Astrocyte of the spinal cord (primary cell): Measurements from ENCODE around the gene RPS18.

Experiments used
- DNase-seq: peaks from one replicate; pipeline ENCODE4 v3.0.0; 2011; ENCODE audit warnings: low read depth, low spot score
- H3K4me3 ChIP-seq: 2 replicates; pipeline ENCODE4 v1.5.1; 2011; ENCODE audit warnings: low read depth, mild to moderate bottlenecking, low read length, moderate library complexity
- in situ Hi-C: cut with HindIII; loops from 2 replicates; pipeline ENCODE4 v1.10.0; 2017; ENCODE audit warnings: low sequenced_read_pairs
- TF ChIP-seq, protein P1 (sequence below): IDR thresholded peaks from 2 replicates; pipeline ENCODE4 v1.5.1; 2012; ENCODE audit warnings: low read depth, mild to moderate bottlenecking, low read length, inconsistent platforms

RPS18 gene

DNA sequence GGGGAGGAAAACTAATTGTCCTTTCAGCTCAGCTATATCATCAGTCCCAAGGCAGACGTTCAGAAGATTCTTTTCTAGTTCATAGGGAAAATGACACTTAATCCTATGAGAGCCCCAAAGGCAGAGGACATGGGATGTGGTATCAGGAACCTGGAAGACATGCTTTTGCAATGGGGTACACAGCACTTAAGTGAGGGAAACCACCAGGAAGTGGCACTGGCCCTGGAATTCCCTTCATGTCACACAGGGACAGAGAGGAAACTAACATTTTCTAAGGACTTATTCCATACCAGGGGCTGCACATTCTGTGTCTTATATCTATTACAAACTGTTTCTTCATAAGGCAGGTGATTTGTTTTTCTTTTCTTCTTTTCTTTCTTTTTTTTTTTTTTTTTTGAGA, 28.4 kb upstream of the RPS18 start:
- no peak overlapping the region for H3K4me3 ChIP-seq
- in situ Hi-C loops = no loop called here
- DNase-seq = no peak
- TF ChIP-seq, protein P1, sequence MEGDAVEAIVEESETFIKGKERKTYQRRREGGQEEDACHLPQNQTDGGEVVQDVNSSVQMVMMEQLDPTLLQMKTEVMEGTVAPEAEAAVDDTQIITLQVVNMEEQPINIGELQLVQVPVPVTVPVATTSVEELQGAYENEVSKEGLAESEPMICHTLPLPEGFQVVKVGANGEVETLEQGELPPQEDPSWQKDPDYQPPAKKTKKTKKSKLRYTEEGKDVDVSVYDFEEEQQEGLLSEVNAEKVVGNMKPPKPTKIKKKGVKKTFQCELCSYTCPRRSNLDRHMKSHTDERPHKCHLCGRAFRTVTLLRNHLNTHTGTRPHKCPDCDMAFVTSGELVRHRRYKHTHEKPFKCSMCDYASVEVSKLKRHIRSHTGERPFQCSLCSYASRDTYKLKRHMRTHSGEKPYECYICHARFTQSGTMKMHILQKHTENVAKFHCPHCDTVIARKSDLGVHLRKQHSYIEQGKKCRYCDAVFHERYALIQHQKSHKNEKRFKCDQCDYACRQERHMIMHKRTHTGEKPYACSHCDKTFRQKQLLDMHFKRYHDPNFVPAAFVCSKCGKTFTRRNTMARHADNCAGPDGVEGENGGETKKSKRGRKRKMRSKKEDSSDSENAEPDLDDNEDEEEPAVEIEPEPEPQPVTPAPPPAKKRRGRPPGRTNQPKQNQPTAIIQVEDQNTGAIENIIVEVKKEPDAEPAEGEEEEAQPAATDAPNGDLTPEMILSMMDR = no peak

DNA sequence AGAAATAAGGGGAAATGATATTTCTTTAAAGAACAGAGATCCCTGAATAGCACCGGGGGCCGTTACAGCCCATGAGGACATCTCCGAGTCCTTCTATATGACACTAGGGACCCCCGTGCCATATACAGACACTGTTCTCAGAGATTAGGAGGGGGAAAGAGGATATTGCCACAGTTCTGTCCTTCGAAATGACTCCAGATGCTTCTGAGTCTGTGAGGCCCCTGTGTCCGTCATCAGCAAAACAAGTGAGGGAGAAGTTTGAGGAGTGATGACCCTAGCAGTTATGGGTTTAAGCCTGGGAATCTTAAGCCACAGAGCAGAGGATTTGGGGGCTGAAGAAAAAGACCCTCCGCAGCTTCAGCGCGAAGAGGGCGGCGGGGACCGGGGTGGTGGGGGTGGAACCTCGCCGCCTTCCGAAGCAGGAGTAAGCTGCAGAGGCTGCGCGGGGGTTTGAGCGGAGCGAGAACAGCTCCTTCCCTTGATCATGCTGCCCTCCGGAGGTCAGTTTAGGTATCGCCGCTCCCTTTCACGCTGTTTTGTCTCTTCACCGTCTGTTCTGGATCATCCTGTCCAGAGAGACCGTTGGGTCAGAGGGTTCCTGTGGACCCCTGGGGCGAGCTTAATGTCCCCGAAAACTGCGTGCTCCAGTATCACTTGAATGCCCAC, 23.8 kb upstream of the RPS18 start:
- peak overlapping the region; percentile 48 for H3K4me3 ChIP-seq

DNA sequence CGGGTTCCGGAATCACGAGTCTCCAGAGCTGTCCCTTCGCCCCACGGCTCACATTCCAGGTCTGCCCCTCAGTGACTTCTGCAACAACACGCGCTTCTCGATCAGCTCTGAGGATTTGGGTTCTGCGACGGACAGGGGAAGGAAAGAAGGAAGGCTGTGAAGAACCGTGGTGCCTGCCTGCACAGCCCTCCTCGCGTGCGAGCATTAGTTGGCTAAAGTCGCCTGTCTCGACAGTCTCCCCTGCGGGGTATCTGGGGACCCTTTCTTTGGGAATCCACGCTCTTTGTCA, 23.3 kb upstream of the RPS18 start:
- TF ChIP-seq, protein P1 = no peak
- DNase-seq = no peak
- peak overlapping the region; percentile 48 for H3K4me3 ChIP-seq
- in situ Hi-C loops = no loop called here

More for the DNA sequence above, 23.8 kb upstream of the RPS18 start:
- in situ Hi-C loops = no loop called here
- TF ChIP-seq, protein P1 = peak; percentile 85
- DNase-seq = peak; percentile 83

DNA sequence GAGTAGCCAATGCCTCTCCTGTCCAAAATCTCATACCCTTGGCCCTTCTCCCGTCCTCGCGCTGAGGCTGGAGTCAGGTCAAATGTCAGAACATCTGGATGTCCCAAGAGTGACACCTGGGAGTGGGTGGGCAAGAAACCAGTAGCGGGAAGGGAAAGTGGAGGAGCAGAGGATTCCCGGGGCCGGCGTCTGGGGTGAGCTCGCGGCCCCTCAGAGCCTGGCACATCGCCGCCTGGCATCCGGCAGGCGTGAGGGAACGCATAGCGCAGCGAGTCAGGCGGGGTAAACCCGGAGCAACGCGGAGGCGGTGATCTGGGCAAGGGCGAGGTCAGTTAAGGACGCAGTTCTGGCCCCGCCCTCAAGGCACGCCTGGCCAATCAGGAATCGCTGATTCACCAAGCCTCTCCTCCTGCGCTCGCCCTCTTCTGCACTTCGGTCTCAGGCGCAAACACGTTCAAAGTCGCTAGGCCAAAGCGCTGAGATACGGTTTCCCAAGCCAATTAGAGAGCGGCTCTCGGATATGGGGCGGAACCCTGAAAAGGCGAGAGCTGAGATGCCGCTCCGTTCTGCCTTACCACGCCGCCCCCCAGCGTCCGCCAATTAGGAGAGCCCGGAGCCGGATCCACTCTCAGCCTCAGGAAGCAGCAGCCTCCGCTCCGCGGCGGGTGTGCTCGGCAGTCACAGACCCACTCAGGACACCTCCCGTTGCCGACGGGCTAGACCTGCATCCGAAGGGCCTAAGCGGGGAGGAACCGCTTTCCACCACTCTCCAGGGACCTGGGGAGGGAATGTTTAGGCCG, 22.7 kb upstream of the RPS18 start:
- DNase-seq = peak; percentile 99
- peak overlapping the region; percentile 48 for H3K4me3 ChIP-seq
- in situ Hi-C loops = no loop called here
- TF ChIP-seq, protein P1 = peak; percentile 20

DNA sequence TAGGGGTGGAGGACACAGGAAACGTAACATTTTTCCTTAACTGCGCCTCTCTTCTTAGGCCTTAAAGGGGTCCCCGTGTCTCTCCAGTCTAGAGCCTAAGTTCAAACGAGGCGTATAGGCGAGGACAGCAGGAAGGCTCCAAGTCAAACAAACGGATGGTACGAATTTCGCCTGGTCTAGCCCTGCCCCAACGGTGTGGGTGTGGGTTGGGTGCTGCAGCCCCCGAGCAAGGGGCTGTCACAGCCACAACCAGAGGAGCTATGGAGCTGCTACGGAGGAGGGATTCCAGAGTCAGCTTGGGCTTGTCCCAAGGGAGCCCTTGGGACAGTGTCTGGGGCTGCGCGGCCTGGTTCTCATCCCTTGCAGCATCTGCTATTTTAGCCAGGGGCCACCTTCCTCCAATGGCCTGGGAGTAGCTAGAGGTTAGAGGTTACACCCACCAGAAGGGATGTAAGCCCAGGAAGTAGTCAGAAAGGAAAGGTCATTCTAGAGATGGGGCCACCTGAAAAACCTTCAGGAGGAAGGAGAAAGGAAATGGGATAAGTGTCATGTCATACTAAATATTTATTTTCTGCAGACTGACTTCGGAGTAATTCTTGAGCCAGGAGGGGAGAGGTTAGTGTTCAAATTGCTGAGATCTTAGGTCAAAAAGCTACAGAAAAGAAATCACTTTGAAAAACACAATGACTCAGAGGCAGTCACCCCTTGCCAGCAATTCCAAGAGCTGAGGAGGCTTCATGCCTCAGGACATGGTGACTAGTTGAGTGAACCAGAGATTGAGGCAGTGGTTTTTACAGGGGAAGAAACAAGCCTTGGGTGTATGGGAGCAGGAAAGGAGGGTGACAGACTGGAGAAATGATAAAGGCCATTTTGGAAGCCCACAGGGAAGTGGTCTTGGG, 21.9 kb upstream of the RPS18 start:
- in situ Hi-C loops = no loop called here
- DNase-seq = peak; percentile 76
- TF ChIP-seq, protein P1 = no peak
- peak overlapping the region; percentile 48 for H3K4me3 ChIP-seq

DNA sequence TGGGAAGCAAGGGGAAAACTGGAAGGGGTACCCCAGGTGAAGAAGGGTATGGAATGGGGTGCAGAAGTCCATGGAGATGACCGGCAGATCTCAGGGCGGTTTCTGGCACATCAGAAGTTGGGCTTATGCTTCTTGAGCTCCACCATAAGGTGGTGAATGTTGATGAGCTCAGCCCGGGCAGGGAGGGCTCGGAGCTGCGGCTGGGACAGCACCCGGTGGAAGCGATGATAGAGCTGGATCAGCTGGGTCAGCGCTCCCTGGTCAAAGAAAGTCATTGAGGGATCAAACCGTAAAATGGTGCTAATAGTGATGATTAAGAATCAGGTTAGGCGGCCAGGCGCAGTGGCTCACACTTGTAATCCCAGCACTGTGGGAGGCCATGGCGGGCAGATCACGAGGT, 21.1 kb upstream of the RPS18 start:
- no peak overlapping the region for H3K4me3 ChIP-seq
- in situ Hi-C loops = no loop called here
- DNase-seq = no peak
- TF ChIP-seq, protein P1 = no peak
